CD4-positive, alpha-beta T cell treated with Interleukin-10 for 1 hour (primary cell): Measurements from ENCODE around the gene TIMM44.
"Not testable (repeated sequence)": the region's sequence is repeated elsewhere in the genome, so short reads cannot be mapped to it uniquely, and the experiment has no call there.

Experiments
- DNase-seq: peaks from one replicate; pipeline ENCODE4 v3.0.0-alpha.2; 2020

Gene TIMM44

GRCh38 chr19:7894612-7895309, 48.7 kb downstream of the TIMM44 start:
- no peak for DNase-seq

- not testable (repeated sequence) for DNase-seq
These were observed 49.9 kb downstream of the TIMM44 start for GRCh38 chr19:7893362-7894101.

GRCh38 chr19:7888826-7889217, 54.6 kb downstream of the TIMM44 start:
- no peak for DNase-seq

GRCh38 chr19:7888145-7888825, 55.2 kb downstream of the TIMM44 start, which contains the start of gene LRRC8E:
Gene LRRC8E, plus strand, starts transcription at chr19:7888510. Its CDS starts 7,094 bp downstream, at chr19:7895604.
- DNase-seq: no peak

DNA sequence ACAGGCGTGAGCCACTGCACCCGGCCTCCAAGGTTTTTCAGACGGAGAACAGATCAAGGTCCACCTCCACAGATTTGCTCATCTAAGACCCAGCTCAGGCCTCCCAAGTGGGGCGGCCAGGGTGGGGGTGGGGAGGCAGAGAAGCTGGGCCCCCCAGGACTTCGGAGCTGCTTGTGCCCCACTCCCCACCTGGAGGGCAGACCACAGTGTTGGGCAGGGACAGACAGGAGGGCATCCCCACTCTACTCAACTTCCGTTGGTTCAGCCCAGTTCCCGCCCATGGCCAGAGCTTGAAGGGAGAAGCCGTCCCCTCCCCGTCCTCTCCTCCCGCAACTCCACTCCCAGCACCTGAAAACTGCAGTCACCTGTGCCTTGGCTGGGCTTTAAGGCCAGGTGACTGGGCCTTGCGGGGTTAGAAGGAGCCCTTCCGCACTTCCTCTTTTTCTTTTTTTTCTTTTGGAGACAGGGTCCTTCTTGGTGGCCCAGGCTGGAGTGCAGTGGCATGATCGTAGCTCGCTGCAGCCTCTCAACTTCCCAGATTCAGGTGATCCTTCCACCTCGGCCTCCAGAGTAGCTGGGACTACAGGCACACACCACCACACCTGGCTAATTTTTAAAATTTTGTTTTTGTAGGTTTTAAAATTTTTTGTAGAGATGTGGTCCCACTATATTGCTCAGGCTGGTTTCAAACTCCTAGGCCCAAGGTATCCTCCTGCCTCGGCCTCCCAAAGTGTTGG, 55.9 kb downstream of the TIMM44 start:
- no peak for DNase-seq

DNA sequence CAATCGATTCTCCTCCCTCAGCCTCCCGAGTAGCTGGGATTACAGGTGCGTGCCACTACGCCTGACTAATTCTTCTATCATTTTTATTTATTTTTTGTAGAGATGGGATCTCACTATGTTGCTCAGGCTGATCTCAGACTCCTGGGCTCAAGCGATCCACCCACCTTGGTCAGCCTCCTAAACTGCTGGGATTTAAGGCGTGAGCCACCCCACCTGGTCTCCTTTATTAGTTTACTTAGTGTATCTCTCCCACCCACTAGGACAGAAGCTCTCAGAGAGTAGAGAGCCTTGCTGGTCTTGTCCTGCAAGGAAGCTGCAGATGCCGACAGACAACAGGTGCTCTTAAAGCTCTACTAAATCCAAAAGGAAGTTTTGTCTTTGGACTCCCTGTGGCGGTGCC, 57.6 kb downstream of the TIMM44 start:
- no peak for DNase-seq

DNA sequence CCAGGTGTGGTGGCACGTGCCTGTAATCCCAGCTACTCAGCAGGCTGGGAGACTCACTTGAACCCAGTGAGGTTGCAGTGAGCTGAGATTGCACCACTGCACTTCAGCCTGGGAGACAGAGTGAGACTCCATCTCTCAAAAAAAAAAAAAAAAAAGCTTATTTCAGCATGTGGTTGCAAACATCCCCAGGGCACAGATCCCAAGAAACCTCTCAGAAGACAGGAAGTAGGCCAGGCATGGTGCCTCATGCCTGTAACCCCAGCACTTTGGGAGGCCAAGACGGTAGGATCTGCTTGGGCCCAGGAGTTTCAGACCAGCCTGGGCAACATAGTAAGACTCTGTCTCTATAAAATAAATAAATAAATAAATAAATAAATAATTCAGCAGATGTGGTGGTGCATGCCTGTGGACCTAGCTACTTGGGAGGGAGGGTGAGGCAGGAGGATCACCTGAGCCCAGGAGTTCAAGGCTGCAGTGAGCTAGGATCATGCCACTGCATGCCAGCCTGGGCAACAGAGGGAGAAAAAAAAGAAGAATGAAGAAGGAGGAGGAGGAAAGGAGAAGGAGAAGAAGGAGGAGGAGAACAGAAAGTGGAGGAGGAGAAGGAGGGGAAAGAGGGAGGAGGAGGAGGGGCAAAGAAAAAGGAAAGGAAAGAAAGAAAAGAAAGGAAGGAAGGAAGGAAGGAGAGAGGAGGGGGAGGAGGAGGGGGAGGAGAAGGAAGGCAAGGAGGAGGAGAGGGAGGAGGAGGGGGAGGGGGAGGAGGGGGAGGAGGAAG, 59.5 kb downstream of the TIMM44 start:
- no peak for DNase-seq

DNA sequence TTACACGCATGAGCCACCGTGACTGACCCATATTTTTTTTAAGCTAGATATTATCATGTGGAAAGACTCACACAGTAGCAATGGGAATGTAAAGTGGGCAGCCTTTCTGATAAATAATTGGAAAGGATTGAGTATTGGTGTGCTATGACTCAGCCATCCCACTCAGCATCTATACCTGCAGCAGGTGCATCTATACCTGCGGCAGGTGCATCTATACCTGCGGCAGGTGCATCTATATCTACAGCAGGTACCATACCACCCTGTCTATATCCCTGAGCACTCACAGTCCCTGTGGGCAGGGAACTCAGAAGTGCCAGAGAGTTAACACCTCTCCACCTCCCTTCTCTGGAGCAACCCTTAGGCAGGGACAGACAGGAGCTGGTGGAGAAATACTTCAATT, 60.4 kb downstream of the TIMM44 start:
- DNase-seq: no peak

- no peak for DNase-seq
These were observed 61.6 kb downstream of the TIMM44 start for GRCh38 chr19:7881910-7882309.

DNA sequence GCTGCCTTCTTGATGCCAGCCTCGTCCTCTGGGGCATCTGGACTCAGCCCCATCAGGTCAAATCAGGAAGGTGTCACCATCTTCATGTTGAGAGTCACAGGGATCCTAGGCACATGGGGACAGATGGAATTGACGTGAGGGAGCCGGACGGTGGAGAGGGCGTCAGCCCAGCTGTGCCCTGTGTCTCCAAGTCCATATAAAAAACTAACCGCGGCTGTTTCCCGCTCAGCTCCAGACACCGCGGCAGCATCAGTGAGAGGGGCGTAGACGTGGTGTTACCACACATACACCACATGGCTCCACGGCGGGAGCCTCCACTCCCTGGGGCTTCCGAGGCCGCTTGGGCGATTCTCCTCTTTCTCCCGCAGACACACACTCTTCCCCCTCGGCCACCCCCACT, 63.6 kb downstream of the TIMM44 start:
- no peak for DNase-seq

- no peak for DNase-seq
These were observed 64.2 kb downstream of the TIMM44 start for GRCh38 chr19:7879111-7879807.

DNA sequence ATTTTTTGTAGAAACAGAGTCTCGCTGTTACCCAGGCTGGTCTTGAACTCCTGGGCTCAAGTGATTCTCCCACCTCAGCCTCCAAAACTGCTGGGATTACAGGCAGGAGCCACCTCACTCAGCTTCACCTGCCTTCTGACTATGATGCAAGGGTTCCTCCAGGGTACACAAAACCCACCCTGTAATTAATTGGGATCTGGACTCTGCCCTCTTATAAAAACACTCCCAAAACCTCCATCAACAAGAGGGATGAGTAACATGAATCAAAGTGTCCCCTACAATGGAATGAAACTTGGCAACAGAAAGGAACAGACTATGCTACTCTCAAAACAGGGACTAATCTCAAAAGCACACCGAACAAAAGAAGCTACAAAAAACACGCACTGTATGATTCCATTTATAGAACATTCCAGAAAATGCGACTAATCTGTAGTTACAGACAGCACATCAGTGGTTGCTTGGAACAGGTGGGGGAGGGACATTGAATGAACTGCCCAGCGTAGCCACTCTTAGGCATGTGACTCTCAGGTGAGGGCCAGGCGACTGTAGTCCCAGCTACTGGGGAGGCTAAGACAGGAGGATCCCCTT, 66.1 kb downstream of the TIMM44 start:
- no peak for DNase-seq
